ENCODE data around the gene KIF18B. TPM values are rescaled to one million over a fixed set of nuclear protein-coding genes. Genes with fewer than 3 reads are reported as not detected.

Gene KIF18B
- total and polyA plus RNA-seq, 2 of the 13 experiments (the other 11 are each of a cell fraction or from before 2014, with no cell fraction given): 15.2 to 15.3 TPM

GRCh38 chr17:44899074-44899782 lies 48.3 kb downstream of the KIF18B start, which contains the start of gene EFTUD2 (continued):
- peak; percentile 75 for TF ChIP-seq ZBTB43 (CRISPR knock-in tag; conservative IDR thresholded peaks at IDR 0.05)
- no peak for TF ChIP-seq ZMAT5 (CRISPR knock-in tag; IDR thresholded peaks at IDR 0.05; ENCODE audit: borderline replicate concordance, low read depth)
- no peak for TF ChIP-seq ZMYM2 (CRISPR knock-in tag; IDR thresholded peaks at IDR 0.05)
- TF ChIP-seq ZNF737 (CRISPR knock-in tag; IDR thresholded peaks at IDR 0.05; ENCODE audit: borderline replicate concordance): 0 out of 2 replicates have a peak, but pooled peaks have one; percentile 87
- TF ChIP-seq HOXA5 (CRISPR knock-in tag; IDR thresholded peaks at IDR 0.05): peak; percentile 87
- no peak for TF ChIP-seq SOX6 (IDR thresholded peaks at IDR 0.05)
- peak; percentile 77 for TF ChIP-seq SOX6 (CRISPR knock-in tag; IDR thresholded peaks at IDR 0.05)
- TF ChIP-seq ZNF558 (CRISPR knock-in tag; IDR thresholded peaks at IDR 0.05; ENCODE audit: borderline replicate concordance): peak; percentile 83
- peak; percentile 59; the same call in 1 of the 2 replicates for TF ChIP-seq ZNF777 (CRISPR knock-in tag; IDR thresholded peaks at IDR 0.05)
- TF ChIP-seq ZNF17 (CRISPR knock-in tag; IDR thresholded peaks at IDR 0.05): no peak
- TF ChIP-seq MATR3 (CRISPR knock-in tag; IDR thresholded peaks at IDR 0.05): no peak
- peak; percentile 64 for TF ChIP-seq BCL6 (CRISPR knock-in tag; IDR thresholded peaks at IDR 0.05)
- 0 out of 2 replicates have a peak, but pooled peaks have one; percentile 5 for TF ChIP-seq U2AF2 (IDR thresholded peaks at IDR 0.05; ENCODE audit: low read depth, low read length)
- peak; percentile 92 for TF ChIP-seq TBX2 (CRISPR knock-in tag; IDR thresholded peaks at IDR 0.05; ENCODE audit: borderline replicate concordance)
- no peak for TF ChIP-seq ZNF496 (CRISPR knock-in tag; IDR thresholded peaks at IDR 0.05; ENCODE audit: insufficient replicate concordance)
- peak; percentile 66 for TF ChIP-seq ZBED4 (CRISPR knock-in tag; IDR thresholded peaks at IDR 0.05; ENCODE audit: borderline replicate concordance)
- no peak for TF ChIP-seq CERS6 (CRISPR knock-in tag; IDR thresholded peaks at IDR 0.05)
- TF ChIP-seq MTA1 (CRISPR knock-in tag; IDR thresholded peaks at IDR 0.05; ENCODE audit: borderline replicate concordance): peak; percentile 86; the same call in 1 of the 2 replicates
- 0 out of 2 replicates have a peak, but pooled peaks have one; percentile 55 for TF ChIP-seq NFIC (IDR thresholded peaks at IDR 0.05; ENCODE audit: low read length)
- no peak; the same call in 1 of the 2 replicates for TF ChIP-seq TFAP4 (IDR thresholded peaks at IDR 0.05; ENCODE audit: borderline replicate concordance, low read depth)
- no peak for TF ChIP-seq FOXA1 (IDR thresholded peaks at IDR 0.05)
- TF ChIP-seq FOXA1 (CRISPR knock-in tag; IDR thresholded peaks at IDR 0.05): 0 out of 2 replicates have a peak, but pooled peaks have one; percentile 13
- TF ChIP-seq JUND (CRISPR knock-in tag; IDR thresholded peaks at IDR 0.05): peak; percentile 74; the same call in 1 of the 2 replicates
- TF ChIP-seq RNF2 (conservative IDR thresholded peaks at IDR 0.05; ENCODE audit: low read depth): peak; percentile 90; the same call in 1 of the 2 replicates
